VCaP (cell line): ENCODE results near the gene C10orf95.
A peak's percentile ranks its signal among the peaks of the same experiment; 100 is the strongest.

ENCODE experiments used
- H3K27ac ChIP-seq: fragments of 450-650 bp; 2 replicates; pipeline ENCODE4 v1.5.1; 2017
- CTCF ChIP-seq: fragments of 450-650 bp; conservative IDR thresholded peaks from 2 replicates; pipeline ENCODE4 v1.5.1; 2017; ENCODE audit warnings: mild to moderate bottlenecking, moderate library complexity

Gene C10orf95

GRCh38 chr10:102402512-102402896 lies 48.8 kb downstream of the C10orf95 start:
- H3K27ac ChIP-seq = no peak overlapping the region
- TF ChIP-seq CTCF = no peak

DNA sequence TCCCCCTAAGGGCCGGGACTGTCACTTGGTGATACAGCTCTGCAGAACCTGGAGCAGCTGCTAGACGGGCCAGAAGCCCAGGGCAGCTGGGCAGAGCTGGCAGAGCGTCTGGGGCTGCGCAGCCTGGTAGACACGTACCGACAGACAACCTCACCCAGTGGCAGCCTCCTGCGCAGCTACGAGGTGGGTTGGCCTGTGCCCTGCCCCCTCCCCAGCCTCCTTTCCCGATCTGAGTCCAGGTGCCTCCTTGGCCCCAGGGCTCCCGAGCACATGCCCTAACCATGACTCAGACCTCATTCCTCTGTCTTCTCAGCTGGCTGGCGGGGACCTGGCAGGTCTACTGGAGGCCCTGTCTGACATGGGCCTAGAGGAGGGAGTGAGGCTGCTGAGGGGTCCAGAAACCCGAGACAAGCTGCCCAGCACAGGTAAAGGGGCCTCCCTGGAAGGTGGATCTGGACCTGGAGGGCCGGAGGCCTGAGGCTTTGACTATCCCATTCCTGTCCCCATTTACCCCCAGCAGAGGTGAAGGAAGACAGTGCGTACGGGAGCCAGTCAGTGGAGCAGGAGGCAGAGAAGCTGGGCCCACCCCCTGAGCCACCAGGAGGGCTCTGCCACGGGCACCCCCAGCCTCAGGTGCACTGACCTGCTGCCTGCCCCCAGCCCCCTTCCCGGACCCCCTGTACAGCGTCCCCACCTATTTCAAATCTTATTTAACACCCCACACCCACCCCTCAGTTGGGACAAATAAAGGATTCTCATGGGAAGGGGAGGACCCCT lies 49.4 kb downstream of the C10orf95 start:
- no peak for TF ChIP-seq CTCF
- H3K27ac ChIP-seq = no peak overlapping the region

DNA sequence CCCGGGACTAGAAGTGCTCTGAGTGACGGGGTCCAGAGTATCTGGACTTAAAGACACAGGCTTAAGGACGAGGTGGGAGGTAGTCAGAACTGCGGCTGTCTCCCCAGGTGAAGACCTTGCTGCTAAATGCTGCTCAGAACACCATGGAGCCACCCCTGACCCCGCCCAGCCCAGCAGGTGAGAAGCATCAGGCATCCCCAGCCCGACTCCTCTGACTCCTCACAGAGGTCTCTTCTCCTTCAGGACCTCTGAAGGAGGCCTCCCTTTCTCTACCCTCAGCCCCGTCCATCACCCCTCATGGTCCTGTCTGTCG lies 50.0 kb downstream of the C10orf95 start:
- no peak overlapping the region for H3K27ac ChIP-seq
- TF ChIP-seq CTCF = no peak

- TF ChIP-seq CTCF = no peak
- no peak overlapping the region for H3K27ac ChIP-seq
Observed at GRCh38 chr10:102400598-102401341, 50.6 kb downstream of the C10orf95 start.

DNA sequence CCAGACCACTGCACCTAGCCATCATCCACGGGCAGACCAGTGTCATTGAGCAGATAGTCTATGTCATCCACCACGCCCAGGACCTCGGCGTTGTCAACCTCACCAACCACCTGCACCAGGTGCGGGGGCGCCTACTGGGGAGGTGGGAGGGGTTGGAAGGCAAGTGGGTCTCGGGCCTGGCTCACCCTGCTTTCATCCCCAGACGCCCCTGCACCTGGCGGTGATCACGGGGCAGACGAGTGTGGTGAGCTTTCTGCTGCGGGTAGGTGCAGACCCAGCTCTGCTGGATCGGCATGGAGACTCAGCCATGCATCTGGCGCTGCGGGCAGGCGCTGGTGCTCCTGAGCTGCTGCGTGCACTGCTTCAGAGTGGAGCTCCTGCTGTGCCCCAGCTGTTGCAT lies 51.3 kb downstream of the C10orf95 start:
- TF ChIP-seq CTCF = no peak
- peak overlapping the region; percentile 81 for H3K27ac ChIP-seq
